ENCODE measurements around the gene HNMT. TPM values are rescaled to one million over a fixed set of nuclear protein-coding genes. Genes with fewer than 3 reads are reported as not detected.

HNMT gene
- polyA plus RNA-seq, 1 donor (not counting 4 experiments of a cell fraction or from before 2014, with no cell fraction given), result 7.4 TPM

- no peak overlapping the region for H3K4me2 ChIP-seq (ENCODE audit: control insufficient read depth, extremely low read depth, insufficient read depth, low read depth, low read length)
- H3K27ac ChIP-seq (ENCODE audit: control insufficient read depth, insufficient read depth, low read length), result no peak overlapping the region
- no peaks in the 10 kb centered on the region for H3K79me2 ChIP-seq (ENCODE audit: control insufficient read depth, insufficient read depth, low read length)
- FAIRE-seq (no peak), DNase-seq (ENCODE audit: low read depth, low spot score) (no peak)
- TF ChIP-seq EZH2 (IDR thresholded peaks at IDR 0.05; ENCODE audit: low read length) (no peak), CTCF (optimal IDR thresholded peaks at IDR 0.05 in 1 of 3, IDR thresholded peaks at IDR 0.05 in 1 of 3, conservative IDR thresholded peaks at IDR 0.05 in 1 of 3; ENCODE audit: extremely low read depth in 1 of 3, insufficient read depth in 2 of 3, low read length in 3 of 3) (no peak)
- no peak overlapping the region for H3K4me3 ChIP-seq (ENCODE audit: control insufficient read depth in 2 of 3, extremely low read depth in 1 of 3, insufficient read depth in 2 of 3, low read depth in 1 of 3, low read length in 3 of 3)
- H2AFZ ChIP-seq (ENCODE audit: control insufficient read depth, low read length), result no peak overlapping the region
- H3K36me3 ChIP-seq (ENCODE audit: control insufficient read depth in 2 of 2, extremely low read depth in 1 of 2, insufficient read depth in 2 of 2, low read length in 2 of 2), result no peaks in the 10 kb centered on the region
- H3K9me1 ChIP-seq (ENCODE audit: control insufficient read depth, extremely low read depth, insufficient read depth, low read length), result no peaks in the 10 kb centered on the region
- peaks cover 4% of the 10 kb centered on the region for H3K4me1 ChIP-seq (ENCODE audit: control insufficient read depth, extremely low read depth, insufficient read depth, low read length)
- dilution Hi-C loops (cut with MboI; ENCODE audit: extremely low pct_ligation_motif_present, low sequenced_read_pairs), result no loop called here
- no peak overlapping the region for H3K9ac ChIP-seq (ENCODE audit: control insufficient read depth, extremely low read depth, insufficient read depth, low read length)
- no peaks in the 10 kb centered on the region for H4K20me1 ChIP-seq (ENCODE audit: control insufficient read depth, extremely low read depth, insufficient read depth, low read length)
- no peaks in the 10 kb centered on the region for H3K9me3 ChIP-seq (ENCODE audit: control insufficient read depth, low read depth, low read length)
- H3K27me3 ChIP-seq (ENCODE audit: control insufficient read depth, extremely low read depth, insufficient read depth, low read length), result no peaks in the 10 kb centered on the region
Measured at GRCh38 chr2:138035608-138036217, 71.4 kb downstream of the HNMT start.

GRCh38 chr2:138036522-138036921, 72.2 kb downstream of the HNMT start:
- Histone ChIP-seq H3K79me2 (ENCODE audit: control insufficient read depth, insufficient read depth, low read length) (no peaks in the 10 kb centered on the region), H3K9me3 (ENCODE audit: control insufficient read depth, low read depth, low read length) (no peaks in the 10 kb centered on the region), H3K9me1 (ENCODE audit: control insufficient read depth, extremely low read depth, insufficient read depth, low read length) (no peaks in the 10 kb centered on the region), H3K36me3 (ENCODE audit: control insufficient read depth in 2 of 2, extremely low read depth in 1 of 2, insufficient read depth in 2 of 2, low read length in 2 of 2) (no peaks in the 10 kb centered on the region), H3K9ac (ENCODE audit: control insufficient read depth, extremely low read depth, insufficient read depth, low read length) (no peak overlapping the region), H3K4me1 (ENCODE audit: control insufficient read depth, extremely low read depth, insufficient read depth, low read length) (no peaks in the 10 kb centered on the region), H4K20me1 (ENCODE audit: control insufficient read depth, extremely low read depth, insufficient read depth, low read length) (no peaks in the 10 kb centered on the region), H3K27ac (ENCODE audit: control insufficient read depth, insufficient read depth, low read length) (no peak overlapping the region), H3K27me3 (ENCODE audit: control insufficient read depth, extremely low read depth, insufficient read depth, low read length) (no peaks in the 10 kb centered on the region), H2AFZ (ENCODE audit: control insufficient read depth, low read length) (no peak overlapping the region), H3K4me3 (ENCODE audit: control insufficient read depth in 2 of 3, extremely low read depth in 1 of 3, insufficient read depth in 2 of 3, low read depth in 1 of 3, low read length in 3 of 3) (no peak overlapping the region), H3K4me2 (ENCODE audit: control insufficient read depth, extremely low read depth, insufficient read depth, low read depth, low read length) (no peak overlapping the region)
- TF ChIP-seq CTCF (optimal IDR thresholded peaks at IDR 0.05 in 1 of 3, IDR thresholded peaks at IDR 0.05 in 1 of 3, conservative IDR thresholded peaks at IDR 0.05 in 1 of 3; ENCODE audit: extremely low read depth in 1 of 3, insufficient read depth in 2 of 3, low read length in 3 of 3), result no peak
- no peak for DNase-seq (ENCODE audit: low read depth, low spot score)
- no peak for FAIRE-seq
- dilution Hi-C loops (cut with MboI; ENCODE audit: extremely low pct_ligation_motif_present, low sequenced_read_pairs), result no loop called here
